DMS53 treated with DMSO at 0.1 percent for 48 hours (cell line): ENCODE measurements around the gene RFC3.
A peak's percentile ranks its signal among the peaks of the same experiment; 100 is the strongest.

Source experiments
- DNase-seq: peaks from one replicate; lab custom pipeline; 2025; ENCODE audit not compliant: unreplicated experiment; lab: John Stamatoyannopoulos, UW

RFC3 gene

DNA sequence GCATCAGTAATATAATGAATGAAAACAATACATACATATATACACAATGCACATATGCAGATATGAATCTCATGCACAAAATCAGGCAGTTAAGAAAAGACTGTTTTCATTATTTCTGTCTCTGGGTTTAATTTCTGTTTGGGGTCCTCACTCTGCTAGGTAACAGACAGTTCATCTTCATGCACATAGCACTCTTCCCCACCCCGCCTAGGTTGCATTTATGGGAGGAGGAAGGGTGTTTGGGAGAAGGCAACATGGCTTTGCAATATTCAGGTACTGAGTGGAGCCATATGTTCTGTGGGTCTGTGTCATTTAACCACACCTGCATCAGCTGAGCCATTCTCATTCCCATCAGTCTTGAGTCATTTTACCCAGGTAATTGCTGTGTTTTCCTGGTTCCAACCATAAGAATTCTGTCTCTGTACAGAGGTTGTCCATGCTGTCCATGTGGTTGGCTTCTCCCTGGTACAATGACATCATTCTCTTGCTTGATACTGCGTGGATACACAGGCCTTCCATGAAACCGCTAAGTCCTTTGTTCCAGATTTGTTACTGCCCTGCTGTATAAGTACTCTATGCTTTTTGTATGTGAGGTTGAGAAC lies 45.3 kb downstream of the RFC3 start:
- no peak for DNase-seq

DNA sequence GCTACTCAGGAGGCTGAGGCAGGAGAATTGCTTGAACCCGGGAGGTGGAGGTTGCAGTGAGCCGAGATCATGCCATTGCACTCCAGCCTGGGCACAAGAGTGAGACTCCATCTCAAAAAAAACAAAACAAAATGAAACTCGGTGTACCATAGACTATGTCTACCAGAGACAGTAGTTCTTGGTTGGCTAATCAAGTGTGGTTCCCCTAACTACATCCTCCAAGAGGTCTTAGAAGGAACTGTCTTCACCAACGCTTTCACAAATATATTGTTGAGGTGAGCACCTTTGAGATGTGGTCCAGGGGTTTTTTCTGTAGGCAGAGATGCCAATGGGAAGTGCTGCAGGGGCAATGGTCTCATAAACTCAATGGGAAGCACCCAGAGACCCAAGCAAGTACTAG lies 48.0 kb downstream of the RFC3 start:
- DNase-seq: no peak

- no peak for DNase-seq
Measured at GRCh38 chr13:33867472-33867871, 49.5 kb downstream of the RFC3 start.

DNA sequence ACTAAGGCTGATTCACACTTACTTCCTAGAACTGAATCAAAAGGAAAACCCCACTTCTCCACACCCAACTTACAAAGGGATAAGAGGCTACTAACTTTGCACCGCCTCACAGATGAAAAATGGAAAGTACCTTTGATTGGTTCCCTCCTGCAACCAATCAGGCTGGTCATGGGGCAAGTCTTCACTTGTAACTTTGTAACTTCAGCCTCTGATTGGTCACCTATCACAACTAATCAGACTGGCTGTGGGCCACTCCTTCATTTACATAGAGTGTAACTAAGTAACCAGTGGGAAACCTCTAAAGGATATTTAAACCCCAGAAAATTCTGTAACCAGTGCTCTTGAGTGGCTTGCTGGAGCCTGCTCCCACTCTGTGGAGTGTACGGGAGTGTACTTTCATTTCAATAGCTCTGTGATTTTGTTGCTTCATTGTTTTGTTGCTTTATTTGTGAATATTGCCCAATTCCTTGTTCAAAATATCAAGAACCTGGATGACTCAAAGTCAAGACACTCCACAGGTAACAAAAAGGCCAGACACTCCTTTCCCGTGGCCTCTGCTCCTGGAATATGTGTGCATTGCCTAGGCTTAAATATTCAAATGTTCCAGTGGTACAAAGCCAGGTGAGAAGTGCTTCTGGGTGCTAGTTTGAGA lies 50.5 kb downstream of the RFC3 start:
- DNase-seq: no peak

- DNase-seq: no peak
Measured at GRCh38 chr13:33869005-33869404, 51.1 kb downstream of the RFC3 start.

GRCh38 chr13:33870046-33870668 lies 52.2 kb downstream of the RFC3 start:
- DNase-seq: peak; percentile 26

- DNase-seq: no peak
Measured at GRCh38 chr13:33871207-33872004, 53.5 kb downstream of the RFC3 start.

DNA sequence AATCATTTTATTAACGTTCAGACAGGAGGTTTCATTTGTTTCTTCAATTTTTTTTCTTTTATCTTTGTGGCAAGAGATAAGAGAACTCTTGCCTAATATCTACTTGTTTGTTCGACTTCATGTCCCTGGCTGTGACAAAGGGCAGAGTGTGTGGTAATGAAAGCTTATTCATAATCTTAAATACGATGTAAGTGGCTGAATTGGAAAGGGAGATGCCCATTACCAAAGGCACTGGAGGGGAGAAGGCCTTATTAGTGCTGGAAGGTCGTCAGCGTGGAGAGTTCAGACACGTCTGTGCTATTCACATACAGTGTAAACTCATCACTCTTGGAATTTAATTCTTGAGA lies 54.0 kb downstream of the RFC3 start:
- DNase-seq: no peak

GRCh38 chr13:33873251-33873908 lies 55.4 kb downstream of the RFC3 start:
- DNase-seq: no peak

DNA sequence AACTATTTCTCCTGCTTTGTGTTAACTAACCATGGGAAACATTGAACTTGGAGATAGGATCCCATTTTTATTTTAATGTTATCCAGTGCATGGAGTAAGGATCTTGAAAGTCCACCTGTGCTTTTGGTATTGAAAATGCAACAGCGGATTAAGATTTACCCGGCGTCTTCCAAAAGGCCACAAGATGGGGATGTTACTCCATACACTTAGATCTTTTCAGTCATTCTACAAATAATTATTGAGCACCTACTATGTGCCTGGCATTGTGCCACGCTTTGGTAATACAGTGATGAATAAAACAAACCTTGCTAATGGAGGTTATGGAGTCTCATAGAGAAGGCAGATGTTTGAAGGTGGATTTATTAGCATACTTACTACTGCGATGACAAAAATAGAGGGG lies 56.9 kb downstream of the RFC3 start:
- no peak for DNase-seq

DNA sequence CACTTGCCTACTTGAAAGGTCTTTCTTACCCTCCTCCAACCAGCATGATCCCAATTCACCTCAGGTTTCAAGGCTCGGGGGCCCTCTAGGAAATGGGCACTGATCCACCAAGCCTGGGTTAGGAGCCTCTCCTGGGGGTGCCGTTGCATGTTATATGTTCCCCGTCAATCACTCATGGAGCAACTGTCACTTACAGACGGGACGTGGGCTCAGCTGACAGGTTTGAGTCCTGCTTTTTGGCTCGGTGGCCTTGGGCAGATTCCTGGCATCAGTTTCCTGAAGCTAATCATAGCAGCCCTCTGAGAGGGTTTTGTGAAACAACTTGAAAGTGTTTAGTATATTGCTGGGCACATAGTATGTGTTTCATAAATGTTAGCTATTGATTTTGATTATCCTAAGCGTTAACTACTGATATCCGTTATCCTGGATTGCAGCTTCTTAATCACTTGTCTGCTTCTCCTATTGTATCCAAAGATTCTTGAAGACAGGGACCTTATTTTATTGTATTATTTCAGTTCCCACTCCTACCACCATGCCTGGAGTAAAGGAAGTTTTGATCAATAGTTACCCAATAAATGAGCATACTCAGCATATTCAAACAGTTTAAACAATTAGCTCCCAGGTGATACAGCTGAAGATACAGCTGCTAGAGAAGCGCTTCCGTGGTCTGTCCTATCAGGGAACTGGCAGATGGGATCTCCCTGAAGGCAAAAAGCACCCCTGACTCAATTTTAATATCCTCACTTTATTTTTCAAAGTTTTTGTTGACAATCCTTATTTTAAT lies 57.9 kb downstream of the RFC3 start:
- DNase-seq: no peak

- no peak for DNase-seq
Measured at GRCh38 chr13:33876716-33877394, 58.9 kb downstream of the RFC3 start.

DNA sequence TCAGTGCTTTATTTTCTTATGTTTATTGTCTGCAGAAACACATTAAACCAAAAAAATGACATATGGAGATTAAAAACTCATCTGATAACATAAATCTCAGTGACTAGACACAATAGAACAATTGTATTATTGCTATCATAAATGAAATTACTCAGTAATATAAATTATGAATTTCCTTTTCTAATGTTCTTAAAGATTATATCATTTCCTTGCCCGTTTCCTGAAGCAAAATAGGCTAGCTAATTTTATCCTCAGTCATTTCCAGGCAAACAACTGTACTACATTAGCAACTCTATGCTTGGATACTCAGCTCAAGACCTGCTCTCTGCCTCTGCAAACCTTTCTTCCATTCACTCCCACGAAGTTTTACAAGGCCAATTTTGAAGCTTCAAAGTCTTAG lies 61.2 kb downstream of the RFC3 start:
- no peak for DNase-seq

- no peak for DNase-seq
Measured at GRCh38 chr13:33882804-33883203, 64.9 kb downstream of the RFC3 start.

DNA sequence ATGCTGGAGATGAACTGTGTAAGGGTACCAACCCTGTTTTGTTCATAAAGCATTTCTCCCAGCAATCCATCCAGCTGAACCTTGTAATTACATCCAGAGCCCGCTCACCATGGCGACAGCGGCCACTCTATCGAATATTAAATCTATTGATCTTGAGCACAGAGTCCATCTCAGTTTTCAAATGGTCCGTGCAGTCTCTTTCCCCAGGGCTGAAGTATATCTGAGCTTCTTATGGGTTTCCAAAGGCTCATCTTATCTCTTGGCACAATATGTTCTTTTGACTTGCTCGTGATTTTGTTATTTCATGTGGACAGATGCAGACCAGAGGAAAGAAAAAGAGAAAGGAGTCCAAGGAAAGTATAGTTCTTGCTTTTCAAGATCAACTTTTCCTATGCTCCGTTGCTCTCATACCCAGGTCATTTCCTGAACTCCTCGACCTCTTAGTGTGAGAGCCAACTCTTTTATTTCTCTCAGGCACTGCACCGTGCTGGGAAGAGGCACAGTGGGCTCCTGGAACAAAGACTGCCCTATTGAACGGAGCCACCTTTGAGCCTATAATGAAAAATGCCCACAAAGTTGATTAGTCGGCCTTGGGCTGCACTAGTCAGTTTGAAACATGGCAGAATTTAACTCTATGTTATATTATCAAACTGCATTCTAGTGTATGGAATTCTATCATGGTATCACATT lies 66.7 kb downstream of the RFC3 start:
- DNase-seq: no peak
